AG09319 (cell line): ENCODE data around the gene DPF3.

Experiments
- DNase-seq: peaks from one replicate; pipeline ENCODE4 v3.0.0-alpha.2; 2010; ENCODE audit warnings: low read depth; ENCODE audit errors: extremely low read depth
- CTCF ChIP-seq: IDR thresholded peaks from 2 replicates; pipeline ENCODE4 v1.5.1; 2011; ENCODE audit warnings: low read depth, mild to moderate bottlenecking, inconsistent platforms, low read length, moderate library complexity

Gene DPF3

GRCh38 chr14:72926292-72927028 lies 32.6 kb upstream of the DPF3 start, which contains the start of gene DCAF4:
Gene DCAF4, plus strand, starts transcription at chr14:72926464. Its CDS starts 11,515 bp downstream, at chr14:72937979.
- DNase-seq = peak; percentile 92
- no peak for TF ChIP-seq CTCF

GRCh38 chr14:72925815-72926291 lies 32.0 kb upstream of the DPF3 start:
- TF ChIP-seq CTCF = no peak
- no peak for DNase-seq

GRCh38 chr14:72925171-72925759 lies 31.4 kb upstream of the DPF3 start:
- DNase-seq = no peak
- TF ChIP-seq CTCF = no peak

GRCh38 chr14:72924337-72924736 lies 30.4 kb upstream of the DPF3 start:
- no peak for TF ChIP-seq CTCF

GRCh38 chr14:72921396-72921795 lies 27.5 kb upstream of the DPF3 start:
- TF ChIP-seq CTCF = no peak

More at GRCh38 chr14:72924337-72924736, 30.4 kb upstream of the DPF3 start:
- no peak for DNase-seq

GRCh38 chr14:72920008-72920407 lies 26.1 kb upstream of the DPF3 start:
- no peak for DNase-seq
- TF ChIP-seq CTCF = no peak

More at GRCh38 chr14:72921396-72921795, 27.5 kb upstream of the DPF3 start:
- no peak for DNase-seq
